ENCODE data around the gene PRKCE.

The PRKCE gene

DNA sequence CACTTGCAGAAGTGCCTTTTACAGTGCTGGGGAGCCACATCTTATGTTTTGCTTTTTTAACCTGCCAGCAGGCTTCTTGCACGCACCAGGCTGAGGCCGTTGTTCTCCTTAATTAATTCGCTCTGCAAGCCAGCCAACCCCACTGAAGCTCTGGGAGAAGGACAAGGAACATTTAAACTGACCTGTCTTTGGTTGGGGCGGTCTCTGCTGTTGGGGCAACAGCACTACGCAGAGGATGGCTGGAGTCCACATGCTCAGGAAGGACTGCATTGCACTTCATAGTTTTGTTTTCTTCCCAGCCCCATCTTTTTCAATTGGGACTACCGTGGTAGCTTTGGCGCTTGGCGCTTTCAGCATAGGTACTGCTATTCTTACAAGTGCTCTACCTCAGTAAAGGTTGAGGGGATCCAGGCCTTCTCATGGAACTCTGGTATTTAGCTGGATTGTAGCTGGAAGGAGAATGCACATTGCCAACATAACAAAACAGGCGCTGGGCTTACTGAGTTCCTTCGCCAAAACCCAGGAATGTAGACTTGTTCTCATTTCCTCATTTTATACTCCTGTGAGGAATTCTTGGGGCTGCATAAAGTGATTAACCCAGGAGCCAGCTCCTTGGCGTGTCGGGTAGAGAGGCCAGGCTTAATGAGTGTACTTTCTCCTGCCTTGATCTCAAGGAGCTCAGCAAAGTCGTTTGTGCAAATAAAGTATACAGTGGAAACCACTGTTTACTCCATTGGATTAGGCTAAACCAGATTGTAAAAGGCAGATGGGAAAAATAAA lies 146.2 kb downstream of the PRKCE start:
- Histone ChIP-seq H3K9me3 (ENCODE audit: insufficient read depth, low read length) (no peaks in the 10 kb centered on the region), H3K4me1 (ENCODE audit: insufficient read depth, insufficient read length) (no peaks in the 10 kb centered on the region), H3K27me3 (ENCODE audit: insufficient read depth, insufficient read length) (no peaks in the 10 kb centered on the region), H3K4me3 (ENCODE audit: insufficient read length, low read depth) (no peak overlapping the region), H3K36me3 (ENCODE audit: insufficient read depth, insufficient read length, low read length) (no peaks in the 10 kb centered on the region), H3K9ac (ENCODE audit: insufficient read length, low read depth) (no peak overlapping the region)
- TF ChIP-seq ZNF274 (IDR thresholded peaks at IDR 0.05; ENCODE audit: low read depth, low read length): no peak
- DNase-seq (ENCODE audit: low read depth, low spot score): no peak

- H3K9me3 ChIP-seq (ENCODE audit: insufficient read depth, low read length): no peaks in the 10 kb centered on the region
- no peak overlapping the region for H3K9ac ChIP-seq (ENCODE audit: insufficient read length, low read depth)
- no peaks in the 10 kb centered on the region for H3K36me3 ChIP-seq (ENCODE audit: insufficient read depth, insufficient read length, low read length)
- no peak for DNase-seq (ENCODE audit: low read depth, low spot score)
- H3K4me1 ChIP-seq (ENCODE audit: insufficient read depth, insufficient read length): peaks cover 2% of the 10 kb centered on the region
- H3K27me3 ChIP-seq (ENCODE audit: insufficient read depth, insufficient read length): no peaks in the 10 kb centered on the region
- TF ChIP-seq ZNF274 (IDR thresholded peaks at IDR 0.05; ENCODE audit: low read depth, low read length) (no peak), SUZ12 (IDR thresholded peaks at IDR 0.05; ENCODE audit: extremely low read depth, insufficient read depth, insufficient read length) (no peak), YY1 (IDR thresholded peaks at IDR 0.05; ENCODE audit: insufficient read depth, insufficient read length) (no peak)
- no peak overlapping the region for H3K4me3 ChIP-seq (ENCODE audit: insufficient read length, low read depth)
Measured at GRCh38 chr2:45799679-45800381, 148.4 kb downstream of the PRKCE start.

GRCh38 chr2:45802499-45803138 lies 151.1 kb downstream of the PRKCE start:
- no peaks in the 10 kb centered on the region for H3K27me3 ChIP-seq (ENCODE audit: insufficient read depth, insufficient read length)
- H3K4me1 ChIP-seq (ENCODE audit: insufficient read depth, insufficient read length): peaks cover 2% of the 10 kb centered on the region
- no peak for DNase-seq (ENCODE audit: low read depth, low spot score)

DNA sequence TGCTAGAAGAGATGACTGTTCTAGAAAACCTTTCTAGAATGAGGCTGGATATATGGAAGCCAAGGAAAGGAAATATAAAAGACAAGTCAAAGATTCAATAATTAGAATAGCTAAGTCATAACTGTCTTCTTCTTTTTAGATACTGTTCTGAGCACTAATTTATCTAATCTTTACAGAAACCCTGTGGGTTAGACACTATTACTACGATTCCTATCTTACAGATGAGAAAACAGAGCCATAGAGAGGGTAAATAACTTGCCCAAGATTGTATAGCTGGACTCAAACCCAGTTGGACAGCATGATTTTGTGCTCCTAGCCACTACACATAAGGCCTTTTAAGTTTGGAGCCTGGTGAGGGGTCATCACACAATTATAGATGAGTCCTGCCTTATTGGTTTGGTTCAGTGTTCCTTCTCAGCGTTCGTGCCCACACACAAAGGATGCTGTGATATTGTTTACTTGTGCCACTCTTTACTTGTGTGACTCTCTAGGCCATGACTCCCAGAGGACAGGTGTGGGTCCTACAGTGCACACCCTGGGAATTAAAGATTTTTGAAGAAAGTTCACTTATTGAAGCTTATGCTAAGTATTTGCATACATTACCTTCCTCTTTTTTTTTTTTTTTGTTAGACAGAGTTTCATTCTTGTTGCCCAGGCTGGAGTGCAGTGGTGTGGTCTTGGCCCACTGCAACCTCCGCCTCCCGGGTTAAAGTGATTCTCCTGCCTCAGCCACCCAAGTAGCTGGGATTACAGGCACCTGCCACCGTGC lies 153.7 kb downstream of the PRKCE start:
- H3K4me3 ChIP-seq (ENCODE audit: insufficient read length, low read depth): no peak overlapping the region
- no peaks in the 10 kb centered on the region for H3K27me3 ChIP-seq (ENCODE audit: insufficient read depth, insufficient read length)
- H3K9ac ChIP-seq (ENCODE audit: insufficient read length, low read depth): no peak overlapping the region
- no peak for DNase-seq (ENCODE audit: low read depth, low spot score)
- H3K36me3 ChIP-seq (ENCODE audit: insufficient read depth, insufficient read length, low read length): no peaks in the 10 kb centered on the region
- TF ChIP-seq ZNF274 (IDR thresholded peaks at IDR 0.05; ENCODE audit: low read depth, low read length): no peak
- no peak for TF ChIP-seq SUZ12 (IDR thresholded peaks at IDR 0.05; ENCODE audit: extremely low read depth, insufficient read depth, insufficient read length)
- TF ChIP-seq YY1 (IDR thresholded peaks at IDR 0.05; ENCODE audit: insufficient read depth, insufficient read length): no peak
- H3K9me3 ChIP-seq (ENCODE audit: insufficient read depth, low read length): no peaks in the 10 kb centered on the region
- peaks cover 2% of the 10 kb centered on the region for H3K4me1 ChIP-seq (ENCODE audit: insufficient read depth, insufficient read length)

More at GRCh38 chr2:45802499-45803138, 151.1 kb downstream of the PRKCE start:
- TF ChIP-seq SUZ12 (IDR thresholded peaks at IDR 0.05; ENCODE audit: extremely low read depth, insufficient read depth, insufficient read length) (no peak), YY1 (IDR thresholded peaks at IDR 0.05; ENCODE audit: insufficient read depth, insufficient read length) (no peak), ZNF274 (IDR thresholded peaks at IDR 0.05; ENCODE audit: low read depth, low read length) (no peak)
- no peak overlapping the region for H3K4me3 ChIP-seq (ENCODE audit: insufficient read length, low read depth)
- no peak overlapping the region for H3K9ac ChIP-seq (ENCODE audit: insufficient read length, low read depth)
- H3K9me3 ChIP-seq (ENCODE audit: insufficient read depth, low read length): no peaks in the 10 kb centered on the region
- no peaks in the 10 kb centered on the region for H3K36me3 ChIP-seq (ENCODE audit: insufficient read depth, insufficient read length, low read length)

DNA sequence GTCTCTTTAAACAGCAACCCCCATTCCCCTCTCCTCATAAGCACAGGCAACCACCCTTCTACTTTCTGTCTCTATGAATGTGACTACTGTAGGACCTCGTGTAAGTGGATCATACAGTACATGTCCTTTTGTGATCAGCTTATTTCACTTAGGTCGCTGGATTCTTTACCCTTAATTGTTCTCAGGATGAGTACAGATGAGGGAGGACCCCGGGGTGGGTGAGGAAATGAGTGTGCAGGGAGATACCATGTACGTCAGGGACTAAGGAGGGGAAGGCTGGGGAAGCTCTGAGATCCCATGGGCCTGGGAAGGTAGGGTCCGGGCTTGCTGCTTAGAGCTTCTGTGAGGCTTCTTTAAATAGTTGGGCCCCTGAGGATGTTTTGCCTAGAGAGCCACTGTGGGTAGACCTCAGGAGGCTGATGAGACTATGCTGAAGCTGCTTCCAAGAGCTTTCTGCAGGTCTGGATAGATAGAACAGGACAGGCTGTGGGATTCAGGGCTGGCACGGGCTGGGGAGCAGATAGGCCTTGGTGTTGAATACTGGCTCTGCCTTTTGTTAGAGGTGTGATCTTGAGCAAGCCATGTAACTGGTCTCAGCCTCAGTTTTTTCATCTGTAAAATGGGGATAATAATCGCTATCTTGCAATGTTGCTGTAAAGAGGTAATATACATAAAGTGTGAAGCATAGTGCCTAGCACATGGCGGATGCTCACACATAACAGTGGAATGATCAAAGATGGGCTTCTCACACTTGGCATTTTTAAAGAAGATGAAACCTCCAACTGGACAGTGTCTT lies 155.3 kb downstream of the PRKCE start:
- no peaks in the 10 kb centered on the region for H3K27me3 ChIP-seq (ENCODE audit: insufficient read depth, insufficient read length)
- H3K9me3 ChIP-seq (ENCODE audit: insufficient read depth, low read length): no peaks in the 10 kb centered on the region
- no peak overlapping the region for H3K9ac ChIP-seq (ENCODE audit: insufficient read length, low read depth)
- TF ChIP-seq YY1 (IDR thresholded peaks at IDR 0.05; ENCODE audit: insufficient read depth, insufficient read length): no peak
- TF ChIP-seq SUZ12 (IDR thresholded peaks at IDR 0.05; ENCODE audit: extremely low read depth, insufficient read depth, insufficient read length): no peak
- TF ChIP-seq ZNF274 (IDR thresholded peaks at IDR 0.05; ENCODE audit: low read depth, low read length): no peak
- peaks cover 2% of the 10 kb centered on the region for H3K4me1 ChIP-seq (ENCODE audit: insufficient read depth, insufficient read length)
- DNase-seq (ENCODE audit: low read depth, low spot score): no peak
- H3K36me3 ChIP-seq (ENCODE audit: insufficient read depth, insufficient read length, low read length): no peaks in the 10 kb centered on the region
- H3K4me3 ChIP-seq (ENCODE audit: insufficient read length, low read depth): no peak overlapping the region

DNA sequence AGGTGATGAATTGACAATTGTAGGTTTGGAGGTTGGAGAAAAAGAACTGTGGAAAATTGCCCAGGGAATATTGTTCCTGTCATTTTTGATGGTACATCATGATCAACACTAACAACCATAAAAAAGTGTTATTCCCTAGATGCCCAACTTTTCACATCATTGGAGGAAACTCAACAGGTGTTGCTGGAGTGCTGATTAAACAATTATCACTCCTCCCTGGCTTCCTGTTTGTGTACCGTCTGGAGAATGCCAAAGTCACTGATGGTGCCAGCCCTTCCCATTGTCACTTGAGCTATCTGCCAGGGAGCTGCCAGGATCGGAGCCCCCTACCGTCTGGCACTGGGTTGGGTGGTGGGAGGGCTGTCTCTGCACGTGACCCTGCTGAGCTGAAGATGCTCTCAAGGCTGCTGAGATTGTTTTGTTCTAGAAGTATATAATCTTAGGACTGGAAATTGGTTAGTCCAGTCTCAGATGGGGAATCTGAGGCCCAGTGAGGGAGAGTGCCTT lies 156.9 kb downstream of the PRKCE start:
- Histone ChIP-seq H3K9ac (ENCODE audit: insufficient read length, low read depth) (no peak overlapping the region), H3K9me3 (ENCODE audit: insufficient read depth, low read length) (no peaks in the 10 kb centered on the region), H3K36me3 (ENCODE audit: insufficient read depth, insufficient read length, low read length) (no peaks in the 10 kb centered on the region), H3K27me3 (ENCODE audit: insufficient read depth, insufficient read length) (no peaks in the 10 kb centered on the region), H3K4me1 (ENCODE audit: insufficient read depth, insufficient read length) (peaks cover 6% of the 10 kb centered on the region), H3K4me3 (ENCODE audit: insufficient read length, low read depth) (no peak overlapping the region)
- DNase-seq (ENCODE audit: low read depth, low spot score): no peak
- TF ChIP-seq YY1 (IDR thresholded peaks at IDR 0.05; ENCODE audit: insufficient read depth, insufficient read length): no peak
- TF ChIP-seq ZNF274 (IDR thresholded peaks at IDR 0.05; ENCODE audit: low read depth, low read length): no peak
- TF ChIP-seq SUZ12 (IDR thresholded peaks at IDR 0.05; ENCODE audit: extremely low read depth, insufficient read depth, insufficient read length): no peak

Data from NT2/D1 (cell line).